Myocyte (in vitro differentiated cells): ENCODE data around the gene FLRT1. TPM values are rescaled to one million over a fixed set of nuclear protein-coding genes. Genes with fewer than 3 reads are reported as not detected.

ENCODE experiments used
- DNase-seq: peaks from one replicate; pipeline ENCODE4 v3.0.0-alpha.2; 2012; ENCODE audit warnings: low read depth
- total RNA-seq: library from RNA; depleted of rRNA; stranded (reverse); fragments of >200 nt; gene quantifications from 2 replicates; pipeline ENCODE4 v1.2.3, GENCODE V29; 2014

The FLRT1 gene
- total RNA-seq, 1 donor from 2014 or later: not detected

- DNase-seq: no peak
These were observed 30.0 kb upstream of the FLRT1 start for GRCh38 chr11:64005691-64006090.

- DNase-seq: peak; percentile 51
These were observed 29.3 kb upstream of the FLRT1 start for GRCh38 chr11:64006398-64006797.

- peak; percentile 26 for DNase-seq
These were observed 28.5 kb upstream of the FLRT1 start for GRCh38 chr11:64007160-64007628.

GRCh38 chr11:64007629-64008282 is 28.0 kb upstream of the FLRT1 start:
- DNase-seq: peak; percentile 73

DNA sequence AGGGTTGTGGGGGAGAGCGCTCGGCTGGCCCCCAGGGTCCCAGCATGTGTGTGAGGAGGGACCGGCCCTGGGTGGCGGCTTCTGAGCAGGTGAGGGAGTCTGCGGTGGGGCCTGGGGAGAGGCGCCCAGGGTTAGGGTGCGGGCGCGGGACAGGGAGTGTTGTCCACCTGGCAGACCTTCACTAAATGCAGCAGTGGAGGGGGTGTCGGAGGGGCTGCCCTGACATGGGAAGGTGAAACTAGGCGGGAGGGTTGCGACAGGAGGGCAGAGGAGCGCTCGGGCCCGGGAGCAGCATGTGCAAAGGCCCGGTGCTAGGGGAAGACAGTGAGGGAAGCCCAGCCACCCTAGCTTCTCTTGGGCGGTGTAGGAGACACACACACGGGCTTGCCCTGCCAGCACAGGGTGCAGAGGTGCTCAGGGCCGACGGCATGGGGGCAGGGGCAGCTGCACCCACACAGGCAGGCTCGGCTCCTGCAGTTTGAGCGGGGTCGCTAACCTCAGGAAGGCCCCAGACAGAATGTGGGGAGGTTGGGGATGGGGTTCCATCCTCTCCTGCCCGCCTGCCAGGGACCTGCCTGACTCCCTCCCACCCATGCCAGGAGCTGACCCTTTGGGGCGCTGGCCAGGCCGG is 27.3 kb upstream of the FLRT1 start:
- no peak for DNase-seq

- no peak for DNase-seq
These were observed 26.7 kb upstream of the FLRT1 start for GRCh38 chr11:64008914-64009633.

GRCh38 chr11:64009710-64010109 is 26.0 kb upstream of the FLRT1 start:
- DNase-seq: no peak

GRCh38 chr11:64010783-64011182 is 24.9 kb upstream of the FLRT1 start:
- no peak for DNase-seq

- no peak for DNase-seq
These were observed 24.4 kb upstream of the FLRT1 start for GRCh38 chr11:64011371-64011770.

DNA sequence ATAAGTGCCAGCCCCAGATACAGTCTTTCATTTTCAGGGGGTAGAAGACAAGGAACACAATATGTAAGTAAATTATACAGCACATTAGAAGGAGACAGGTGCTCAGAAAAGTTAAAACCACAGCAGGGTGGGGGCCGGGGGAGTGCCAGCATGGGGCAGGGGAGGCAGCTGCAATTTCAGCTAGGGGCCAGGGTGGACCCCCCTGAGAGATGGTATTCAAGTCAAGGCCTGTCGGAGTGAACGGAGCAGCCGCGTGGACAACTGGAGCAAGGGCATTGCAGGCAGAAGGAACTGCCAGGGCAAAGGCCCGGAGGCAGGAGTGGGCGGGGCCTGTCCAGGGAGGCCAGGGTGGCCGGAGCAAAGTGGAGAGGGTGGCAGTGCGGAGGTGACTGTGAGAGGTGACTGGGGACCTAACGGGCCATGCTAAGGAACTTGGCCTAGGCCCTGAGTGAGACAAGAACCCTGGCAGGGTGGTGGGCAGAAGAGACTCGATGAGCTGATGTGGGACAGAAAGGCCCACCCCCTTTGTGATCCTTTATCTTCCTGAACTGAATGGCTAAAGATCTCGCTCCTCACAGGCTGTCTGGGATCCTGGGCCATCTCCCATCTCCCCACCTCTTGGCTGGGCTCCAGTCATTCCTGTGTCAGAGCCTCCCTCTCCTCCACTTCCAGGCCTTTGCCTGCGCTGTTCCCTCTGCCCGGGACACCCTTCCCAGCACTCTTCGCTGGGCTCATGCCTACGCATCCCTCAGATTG is 22.4 kb upstream of the FLRT1 start:
- peak; percentile 46 for DNase-seq

- DNase-seq: no peak
These were observed 21.4 kb upstream of the FLRT1 start for GRCh38 chr11:64014356-64014755.

DNA sequence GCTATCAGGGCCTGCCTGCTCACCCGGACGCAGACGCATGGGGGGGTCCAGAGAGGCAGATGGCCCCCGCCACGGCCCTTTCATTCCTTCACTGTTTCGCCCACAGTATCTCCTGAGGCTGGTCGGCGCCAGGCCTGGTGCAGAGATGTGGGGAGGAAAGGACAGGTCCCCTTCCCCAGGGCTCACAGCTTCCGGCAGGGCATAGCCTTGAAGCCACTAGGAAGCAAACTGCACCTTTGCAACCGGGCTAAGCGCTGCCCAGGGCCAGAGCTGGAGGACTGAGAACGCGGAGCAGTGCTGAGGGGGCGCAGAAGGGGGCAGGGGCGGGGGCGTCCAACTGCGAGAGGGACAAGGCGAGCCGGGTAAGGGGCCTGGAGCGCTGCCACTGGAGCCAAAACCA is 20.2 kb upstream of the FLRT1 start:
- DNase-seq: no peak

DNA sequence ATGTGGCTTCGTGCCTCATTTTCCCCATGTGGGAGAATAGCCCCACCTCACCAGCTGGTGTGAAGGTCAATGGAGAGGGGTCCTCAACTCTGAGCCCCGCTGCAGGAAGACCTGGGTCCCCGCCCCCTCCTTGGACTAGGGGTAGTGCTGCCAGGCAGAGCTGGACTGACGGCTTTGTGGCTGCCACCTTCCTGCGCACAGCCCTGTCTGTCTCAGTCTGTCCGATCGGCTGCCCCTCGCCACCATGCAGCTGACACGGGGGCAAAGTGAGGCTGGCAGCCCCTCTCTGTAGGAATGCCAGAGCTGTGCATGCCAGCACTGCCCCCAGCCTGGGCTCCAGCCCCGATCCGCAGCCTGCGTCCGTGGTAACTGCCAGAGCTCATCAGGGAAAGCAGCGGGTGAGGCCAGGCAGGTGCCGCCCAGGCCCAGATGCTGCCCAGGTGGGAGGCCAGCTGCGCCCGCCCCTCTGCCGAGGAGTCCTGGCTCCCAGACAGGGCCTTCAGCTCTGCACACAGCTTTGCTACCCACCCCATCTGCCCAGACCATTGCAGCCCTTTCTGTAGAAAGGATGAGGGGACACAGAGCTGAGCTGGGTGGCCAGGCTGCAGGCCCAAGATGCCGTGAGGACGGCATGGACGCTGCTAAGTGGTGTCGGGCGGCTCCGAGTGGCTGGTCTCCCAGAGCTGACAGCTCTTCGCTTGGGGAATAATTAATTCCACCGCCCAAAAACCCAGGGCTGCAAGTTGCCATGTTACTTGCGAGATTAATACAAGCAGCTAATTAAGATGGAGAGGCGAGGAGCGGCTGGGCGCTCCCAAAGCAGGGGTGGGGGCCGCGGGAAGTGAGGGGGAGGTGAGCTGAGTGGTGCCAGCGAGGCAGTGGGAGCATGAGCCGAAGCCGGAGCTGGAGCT is 19.5 kb upstream of the FLRT1 start:
- DNase-seq: no peak

DNA sequence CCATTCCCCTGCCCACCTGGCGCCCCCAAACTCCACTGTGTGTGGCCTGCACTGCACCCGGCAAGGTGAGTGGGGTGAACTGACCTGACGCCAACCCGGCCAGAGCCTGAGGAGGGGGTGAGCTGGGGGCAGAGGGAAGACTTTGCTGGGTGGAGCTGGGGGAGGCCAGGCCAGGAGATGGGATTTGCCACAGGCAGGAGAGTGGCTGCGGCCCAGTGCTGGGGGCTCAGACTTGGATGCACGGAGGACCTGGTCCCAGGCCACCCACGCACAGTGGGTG is 17.8 kb upstream of the FLRT1 start:
- DNase-seq: no peak

- no peak for DNase-seq
These were observed 17.4 kb upstream of the FLRT1 start for GRCh38 chr11:64018310-64018709.

- DNase-seq: no peak
These were observed 16.4 kb upstream of the FLRT1 start for GRCh38 chr11:64019106-64020037.

DNA sequence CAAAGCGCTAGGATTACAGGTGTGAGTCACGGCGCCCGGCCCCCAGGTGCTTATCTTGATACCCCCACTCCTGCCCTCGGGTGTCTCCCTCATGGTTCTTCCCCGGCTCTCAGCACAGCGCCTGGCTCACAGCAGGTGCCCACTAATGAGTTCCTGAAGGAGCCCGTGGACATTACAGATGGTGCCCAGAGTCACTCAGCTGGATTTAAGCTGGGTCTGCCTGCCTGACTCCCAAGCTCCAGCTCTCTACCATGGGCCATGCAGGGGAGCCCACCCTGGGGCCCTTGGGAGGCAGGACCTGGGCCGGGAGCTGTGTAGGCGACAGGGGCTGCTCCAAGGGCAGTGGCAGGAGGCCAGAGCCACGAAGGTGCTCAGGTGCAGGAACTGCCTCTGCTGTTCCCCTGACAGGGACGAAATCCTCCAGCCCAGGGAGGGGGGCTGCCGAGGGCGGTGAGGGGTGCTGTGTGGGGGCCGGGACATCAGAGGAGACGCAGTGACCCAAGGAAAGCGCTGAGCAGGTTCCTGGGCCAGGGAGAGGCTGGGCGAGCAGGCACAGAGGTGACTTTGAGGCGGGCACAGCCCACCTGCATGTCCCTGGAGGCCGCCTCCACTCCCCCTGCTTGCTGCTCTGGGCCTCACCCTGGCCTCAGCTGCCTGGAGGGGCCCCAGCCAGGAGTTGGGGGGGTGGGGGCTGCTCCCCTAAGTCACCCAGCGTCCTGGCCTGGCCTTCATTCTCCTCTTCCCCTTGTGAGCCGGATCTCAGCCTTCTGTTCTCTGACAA is 14.6 kb upstream of the FLRT1 start:
- DNase-seq: no peak

DNA sequence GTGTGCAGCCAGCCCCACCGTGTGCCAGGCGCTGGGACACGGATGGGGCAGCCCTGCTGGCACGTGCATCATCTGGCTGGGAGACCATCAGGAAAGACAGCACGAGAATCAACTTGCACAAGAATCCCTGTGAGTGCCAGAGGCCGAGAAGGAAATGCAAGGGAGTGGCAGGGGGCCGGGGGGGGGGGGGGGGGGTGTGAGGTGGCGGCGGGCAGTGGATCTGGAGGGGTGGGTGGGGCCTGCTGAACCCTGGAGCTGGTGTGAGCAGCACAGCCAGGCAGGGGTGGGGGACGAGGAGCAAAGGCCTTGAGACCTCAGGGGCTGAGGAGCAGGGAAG is 14.0 kb upstream of the FLRT1 start:
- no peak for DNase-seq

DNA sequence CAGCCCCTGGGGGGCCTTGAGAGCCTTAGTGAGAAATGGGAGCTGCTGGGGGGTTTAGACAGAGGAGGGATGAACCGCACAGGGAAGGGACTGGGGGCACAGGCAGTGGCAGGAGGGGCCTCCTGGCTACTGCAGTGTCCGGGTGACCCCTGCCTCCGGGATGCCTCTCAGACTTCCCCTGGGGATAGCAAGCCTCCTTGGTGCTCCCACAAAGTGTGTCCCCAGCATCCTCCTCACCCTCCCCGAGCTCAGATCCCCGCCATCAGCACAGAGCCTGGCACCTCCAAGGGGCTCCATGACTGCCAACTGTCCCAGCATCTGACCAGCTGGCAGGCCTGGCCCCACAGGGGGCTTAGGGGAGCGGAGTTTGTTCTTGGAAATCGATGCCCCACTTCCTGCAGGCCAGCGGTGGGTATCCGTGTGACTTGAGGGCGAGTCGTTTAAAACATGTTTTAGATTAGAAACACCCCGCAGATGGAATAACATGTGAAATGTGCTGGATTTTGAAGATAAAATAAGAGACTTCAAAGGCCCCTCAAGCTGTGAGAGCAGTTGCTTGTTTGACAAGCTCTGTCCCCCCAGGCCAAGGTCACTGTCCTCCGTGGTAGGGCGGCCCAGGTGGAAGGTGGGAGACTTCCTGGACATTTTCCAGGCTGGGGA is 13.5 kb upstream of the FLRT1 start:
- no peak for DNase-seq
